Measurements from ENCODE around the gene TMPRSS3.

Gene TMPRSS3

DNA sequence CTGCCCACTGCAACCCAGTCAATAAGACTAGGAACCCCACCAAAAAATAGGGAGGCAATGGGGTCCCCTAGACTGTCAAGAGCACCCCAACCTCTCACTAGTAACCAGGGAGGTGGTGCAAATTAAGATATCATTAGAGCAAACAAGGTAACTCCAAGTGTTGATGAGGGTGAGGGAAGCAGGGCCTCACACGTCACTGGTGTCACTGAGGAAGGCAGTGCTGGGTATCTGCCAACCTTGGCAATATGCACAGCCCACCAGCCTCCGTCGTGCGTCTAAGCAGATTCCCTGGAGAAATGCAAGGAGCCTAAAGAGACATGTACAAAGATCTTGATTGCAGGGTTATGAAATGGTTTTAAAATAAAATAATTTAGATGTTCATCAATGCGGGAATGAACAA is 11.6 kb upstream of the TMPRSS3 start:
- DNase-seq (ENCODE audit: low read depth), result no peak

DNA sequence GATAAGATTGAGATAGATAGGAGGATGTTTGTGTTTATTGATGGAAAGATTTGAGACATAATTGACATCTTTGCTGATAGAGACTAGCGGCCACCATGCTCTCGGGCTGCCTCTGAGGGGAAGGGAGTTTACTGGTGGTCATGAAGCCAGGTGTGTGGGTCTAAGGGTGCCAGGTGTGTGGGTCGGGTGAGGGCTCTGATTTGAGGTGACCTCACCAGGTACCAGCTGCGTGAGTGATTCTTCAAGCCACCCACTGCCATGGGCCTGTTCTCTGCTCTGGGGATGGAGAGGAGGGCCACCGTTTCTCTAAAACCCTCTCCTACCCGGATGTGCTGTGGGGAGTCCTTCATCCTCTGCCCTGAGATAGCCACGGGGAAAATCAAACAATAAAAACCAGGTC is 11.0 kb upstream of the TMPRSS3 start:
- no peak for DNase-seq (ENCODE audit: low read depth)

DNA sequence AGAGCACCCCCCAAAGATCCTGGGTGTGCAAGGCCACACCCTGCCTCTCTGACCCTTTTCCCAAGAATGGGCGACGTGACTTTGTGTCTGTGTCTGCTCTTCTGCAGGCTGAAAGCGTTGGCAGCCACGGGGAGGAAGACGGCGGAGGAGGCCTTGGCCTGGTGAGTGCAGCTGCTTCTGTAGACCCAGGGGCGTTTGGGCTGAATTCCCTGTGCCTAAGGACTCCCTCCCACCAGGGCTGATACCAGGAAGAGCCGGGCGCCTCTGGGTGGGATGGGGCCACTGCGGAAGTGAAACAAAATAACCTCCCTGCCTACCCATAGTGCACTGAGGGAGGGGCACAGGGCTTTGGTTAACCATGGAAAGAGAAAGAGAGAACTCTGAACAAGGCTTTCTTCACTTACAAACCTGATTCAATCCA is 10.4 kb upstream of the TMPRSS3 start:
- DNase-seq (ENCODE audit: low read depth), result no peak

DNA sequence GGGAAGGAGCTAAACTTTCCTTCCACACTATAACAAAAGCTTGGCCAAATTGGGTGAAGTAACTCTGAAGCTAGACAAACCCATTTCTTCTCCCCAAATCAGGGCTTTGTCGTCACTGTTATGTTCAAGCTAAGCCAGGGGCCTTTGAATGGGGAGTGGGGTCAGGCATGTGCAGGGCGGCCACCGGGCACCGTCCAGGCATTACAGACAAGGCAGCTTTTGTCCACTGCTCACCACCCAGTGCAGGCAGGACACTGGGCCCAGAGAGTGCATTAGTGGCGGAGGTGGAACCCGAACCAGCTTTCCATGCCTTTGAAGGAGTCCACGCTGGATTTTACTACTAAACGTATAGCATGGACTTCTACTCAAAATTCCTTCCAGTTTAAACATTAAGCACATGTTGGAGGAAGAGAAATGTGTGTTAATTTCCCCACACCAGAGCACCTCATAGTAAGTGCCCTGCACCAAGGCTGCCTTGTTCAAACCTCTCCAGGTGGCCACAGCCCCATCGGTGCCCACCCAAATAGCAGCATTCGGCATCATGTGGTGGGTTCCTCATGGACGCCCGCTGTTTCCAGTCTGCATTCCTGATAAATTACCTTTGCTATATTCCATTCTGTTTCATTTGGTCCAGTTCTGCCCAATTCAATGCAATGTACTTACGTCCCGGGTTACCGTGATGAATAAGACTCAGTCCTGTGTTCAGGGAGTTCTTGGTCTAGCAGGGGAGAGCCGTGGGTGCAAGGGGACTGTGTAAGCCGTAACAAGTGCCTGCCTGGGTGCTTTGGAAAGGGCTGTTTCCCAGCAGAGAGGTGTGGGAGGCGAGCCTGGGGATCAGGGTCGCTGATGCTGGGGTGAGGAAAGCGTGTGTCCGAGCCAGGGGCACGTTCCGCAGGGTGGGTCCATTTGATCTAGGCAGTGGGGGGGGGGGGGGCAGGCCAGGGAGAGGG is 9.5 kb upstream of the TMPRSS3 start:
- DNase-seq (ENCODE audit: low read depth), result no peak

DNA sequence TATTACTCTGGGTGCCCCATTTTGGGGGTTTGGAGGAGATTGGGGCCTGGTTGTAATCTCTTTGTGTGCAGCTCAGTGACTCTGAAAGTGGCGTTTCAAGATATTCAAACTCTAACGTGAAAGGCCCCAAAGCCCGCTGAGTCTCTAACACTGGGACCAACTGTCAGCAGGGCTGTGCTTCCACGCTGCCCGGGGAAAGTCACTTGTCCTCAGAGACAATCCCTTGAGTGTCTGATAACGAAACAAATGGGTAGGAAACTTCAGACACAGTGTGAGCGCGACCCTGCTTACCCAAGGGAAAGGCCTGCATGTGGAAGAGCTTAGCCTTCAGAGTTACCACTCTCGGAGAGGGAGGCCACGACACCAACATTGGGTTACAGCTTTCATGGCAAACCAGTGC is 8.7 kb upstream of the TMPRSS3 start:
- DNase-seq (ENCODE audit: low read depth), result no peak

DNA sequence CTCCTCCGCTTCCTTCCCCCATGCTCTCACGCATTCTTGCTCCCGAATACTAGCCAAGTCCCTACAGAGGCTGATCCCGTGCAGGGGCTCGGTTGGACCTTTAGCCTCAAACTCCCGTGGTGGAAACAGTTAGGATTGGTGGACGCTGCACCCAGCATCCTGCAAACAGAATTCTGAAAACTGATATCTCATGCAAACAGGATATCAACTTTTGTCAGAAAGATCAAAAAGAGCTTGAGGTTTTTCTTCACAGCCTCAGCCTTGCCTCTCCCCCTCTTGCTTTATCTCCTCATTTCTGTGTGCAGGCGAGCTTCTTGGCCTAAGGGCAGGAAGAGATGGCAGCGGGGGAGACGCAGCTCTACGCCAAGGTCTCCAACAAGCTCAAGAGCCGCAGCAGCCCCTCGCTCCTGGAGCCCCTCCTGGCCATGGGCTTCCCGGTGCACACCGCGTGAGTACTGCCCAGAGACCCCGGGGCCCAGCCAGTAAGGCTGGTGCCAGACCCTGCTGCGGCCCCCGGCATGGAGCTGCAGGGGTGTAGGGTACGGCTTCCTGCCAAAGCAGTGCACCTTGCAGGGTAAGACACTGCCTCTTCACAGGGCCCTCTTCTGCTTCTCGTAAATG is 7.9 kb upstream of the TMPRSS3 start, which contains the start of gene UBASH3A:
Gene UBASH3A (plus strand): TSS at position 292 of the 621 bp plus-strand sequence. CDS start 44 bp downstream, at position 336.
- no peak for DNase-seq (ENCODE audit: low read depth)

DNA sequence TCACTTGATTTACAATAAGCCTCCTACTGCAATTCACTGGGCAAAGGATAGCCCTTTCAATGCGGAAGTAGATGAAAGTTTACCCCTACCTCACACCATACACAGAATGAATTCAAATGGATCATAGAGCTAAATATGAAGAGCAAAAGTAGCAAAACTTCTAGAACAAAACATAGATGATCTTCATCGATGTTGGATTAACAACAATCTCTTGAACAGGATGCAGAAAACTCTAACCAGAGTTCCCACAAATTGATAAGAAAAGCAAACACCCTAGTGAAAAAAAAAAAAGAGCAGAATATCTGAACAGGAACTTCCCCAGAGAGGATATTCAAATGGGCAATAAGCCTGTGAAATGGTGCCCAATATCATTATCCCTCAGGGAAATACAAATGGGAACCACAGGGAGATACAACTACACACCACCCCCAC is 6.0 kb upstream of the TMPRSS3 start:
- no peak for DNase-seq (ENCODE audit: low read depth)

DNA sequence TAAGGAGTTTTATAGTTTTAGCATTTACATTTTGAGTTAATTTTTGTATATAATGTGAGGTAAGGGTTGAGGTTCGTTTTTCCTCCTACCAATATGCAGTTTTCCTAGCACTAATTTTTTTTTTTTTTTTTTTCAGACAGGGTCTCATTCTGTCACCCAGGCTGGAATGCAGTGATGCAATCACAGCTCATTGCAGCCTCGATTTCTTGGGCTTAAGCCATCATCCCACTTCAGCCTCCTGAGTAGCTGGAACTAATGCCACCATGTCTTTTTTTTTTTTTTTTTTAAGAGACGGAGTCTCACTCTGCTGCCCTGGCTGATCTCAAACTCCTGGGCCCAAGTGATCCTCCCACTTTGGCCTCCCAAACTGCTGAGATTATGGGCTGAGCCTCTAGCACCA is 5.3 kb upstream of the TMPRSS3 start:
- DNase-seq (ENCODE audit: low read depth), result no peak

DNA sequence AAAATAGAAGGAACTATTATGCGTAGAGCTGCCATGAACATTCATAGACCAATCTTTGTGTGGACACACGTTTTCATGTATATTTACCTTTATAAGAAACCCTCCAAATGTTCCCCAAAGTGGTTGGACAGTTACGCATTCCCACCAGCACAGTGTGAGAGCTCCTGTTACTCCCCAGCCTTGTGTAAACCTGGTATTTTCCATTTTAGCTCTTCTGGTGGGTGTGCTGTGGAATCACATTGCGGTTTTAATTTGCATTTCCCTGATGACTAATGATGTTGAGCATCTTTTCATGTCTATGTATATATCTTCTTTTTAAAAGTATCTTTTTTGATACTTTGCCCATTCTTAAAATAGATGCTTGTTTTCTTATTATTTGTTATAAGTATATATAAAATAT is 4.7 kb upstream of the TMPRSS3 start:
- DNase-seq (ENCODE audit: low read depth), result no peak

DNA sequence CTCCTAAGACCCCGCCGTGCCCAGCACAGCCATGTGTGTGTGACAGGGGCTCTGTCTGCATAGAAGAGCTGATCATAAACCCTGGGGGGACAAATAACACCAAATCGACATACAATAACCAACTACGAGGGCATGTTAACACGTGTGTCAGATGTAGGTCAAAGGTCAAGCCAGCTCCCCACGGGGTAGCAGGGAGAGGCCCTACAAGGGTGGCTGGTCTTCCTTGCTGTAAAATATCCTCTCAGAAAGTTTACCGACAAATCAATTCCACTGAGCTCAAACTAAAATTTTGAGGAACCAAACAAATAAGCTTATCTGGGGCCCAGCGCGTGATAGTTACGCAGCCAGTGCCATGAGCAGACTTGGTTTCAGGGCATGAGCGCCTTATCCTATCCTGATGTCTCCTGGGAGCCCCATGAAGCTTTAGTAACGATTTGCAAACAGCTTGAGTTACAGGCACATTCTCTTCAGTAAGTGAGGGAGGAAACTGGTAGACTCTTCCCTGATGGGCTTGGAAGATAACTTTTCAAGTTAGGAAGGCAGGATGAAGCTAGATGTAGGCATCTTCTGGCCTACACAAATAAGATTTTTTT is 2.7 kb upstream of the TMPRSS3 start:
- DNase-seq (ENCODE audit: low read depth), result no peak

DNA sequence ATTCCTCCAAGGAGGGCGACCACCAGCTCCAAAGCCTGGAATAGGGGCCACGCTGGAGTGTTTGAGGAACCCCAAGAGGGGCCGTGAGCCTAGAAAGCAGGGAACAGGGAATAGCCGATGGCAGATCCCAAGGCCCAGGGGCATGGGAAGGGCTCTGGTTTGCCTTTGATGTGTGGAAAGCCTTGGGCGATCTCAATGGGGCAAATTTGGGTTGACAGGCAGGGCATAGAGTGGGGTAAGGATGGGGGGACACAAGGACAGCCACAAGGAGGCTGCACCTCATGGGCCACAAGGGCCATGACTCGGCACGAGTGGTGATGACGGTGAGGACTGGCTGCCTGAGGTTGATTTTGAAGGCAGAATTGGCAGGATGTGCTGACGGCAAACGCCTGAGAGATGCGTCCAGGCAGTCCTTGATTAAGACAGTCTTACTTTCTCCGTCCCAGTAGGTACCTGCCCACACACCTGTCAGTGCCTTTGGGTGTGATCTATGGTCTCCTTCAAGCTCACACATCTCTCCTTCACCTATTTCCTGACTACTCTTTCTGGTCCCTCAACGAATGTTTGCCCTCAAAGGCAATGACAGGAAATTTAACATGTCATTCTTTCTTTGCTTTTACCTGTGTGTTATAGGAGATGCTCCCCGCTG is 2.0 kb upstream of the TMPRSS3 start:
- DNase-seq (ENCODE audit: low read depth), result no peak

DNA sequence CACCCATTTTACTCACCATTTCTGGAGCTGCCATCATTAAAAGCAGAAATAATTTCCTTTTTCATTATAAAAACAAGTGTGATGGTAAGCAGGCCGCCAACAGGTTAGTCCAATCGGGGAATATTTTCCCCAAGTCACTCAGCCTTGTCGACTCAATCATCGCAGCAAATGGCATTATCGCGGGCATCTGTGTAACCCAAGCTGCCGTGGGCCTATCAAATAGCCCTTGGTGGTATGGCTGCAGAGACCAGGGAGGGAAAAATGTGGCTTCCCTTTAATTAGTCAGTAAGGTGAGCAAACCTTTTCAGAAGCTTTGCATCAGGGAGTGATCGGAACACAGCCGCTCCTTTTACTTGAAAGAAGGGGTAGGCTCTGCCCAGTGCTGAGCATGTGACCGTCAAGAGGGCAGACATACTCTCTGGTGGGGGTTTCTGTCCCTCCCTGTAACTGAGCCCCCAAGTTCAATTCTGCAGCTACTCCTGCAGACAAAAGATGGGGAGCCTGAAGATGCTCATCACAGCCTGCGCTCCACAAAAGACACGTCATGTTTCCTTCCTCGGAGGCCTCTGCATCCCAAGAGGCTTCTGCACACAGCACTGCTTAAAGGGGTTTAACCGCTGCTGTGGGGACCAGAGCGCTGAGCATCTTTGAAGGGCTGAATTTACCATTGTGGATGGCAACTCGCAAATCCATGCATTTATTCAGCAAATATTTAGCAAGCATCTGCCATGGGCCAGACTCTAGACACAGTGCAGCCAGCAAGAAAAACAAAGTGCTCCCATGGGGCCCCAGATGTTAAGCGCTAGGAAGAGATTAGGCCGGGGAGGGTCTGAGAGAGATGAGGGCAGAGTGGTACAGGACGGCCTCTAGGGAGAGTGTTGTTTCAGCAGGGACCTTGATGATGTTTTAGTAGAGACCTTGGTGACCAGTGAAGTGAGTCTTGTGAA is 1.2 kb upstream of the TMPRSS3 start:
- DNase-seq (ENCODE audit: low read depth), result no peak

DNA sequence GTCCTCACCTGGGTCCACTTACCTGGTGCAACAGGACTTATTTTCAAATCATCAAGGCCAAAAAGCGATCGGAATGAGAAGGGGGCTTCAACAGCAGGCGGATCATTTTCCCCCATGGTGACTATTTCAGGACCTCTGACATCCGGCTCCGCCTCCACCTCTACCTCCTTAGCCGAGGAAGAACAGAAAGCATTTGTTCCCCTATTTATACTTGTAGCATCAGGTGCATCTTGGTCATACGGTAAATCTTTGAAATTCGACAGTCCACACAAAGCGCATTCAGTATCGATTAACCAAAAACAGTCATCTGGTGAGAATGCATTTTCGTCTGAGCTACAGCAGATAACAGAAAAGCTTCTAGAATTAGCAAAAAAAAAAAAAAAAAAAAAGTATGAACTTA is 550 bp downstream of the TMPRSS3 start:
- DNase-seq (ENCODE audit: low read depth), result no peak

DNA sequence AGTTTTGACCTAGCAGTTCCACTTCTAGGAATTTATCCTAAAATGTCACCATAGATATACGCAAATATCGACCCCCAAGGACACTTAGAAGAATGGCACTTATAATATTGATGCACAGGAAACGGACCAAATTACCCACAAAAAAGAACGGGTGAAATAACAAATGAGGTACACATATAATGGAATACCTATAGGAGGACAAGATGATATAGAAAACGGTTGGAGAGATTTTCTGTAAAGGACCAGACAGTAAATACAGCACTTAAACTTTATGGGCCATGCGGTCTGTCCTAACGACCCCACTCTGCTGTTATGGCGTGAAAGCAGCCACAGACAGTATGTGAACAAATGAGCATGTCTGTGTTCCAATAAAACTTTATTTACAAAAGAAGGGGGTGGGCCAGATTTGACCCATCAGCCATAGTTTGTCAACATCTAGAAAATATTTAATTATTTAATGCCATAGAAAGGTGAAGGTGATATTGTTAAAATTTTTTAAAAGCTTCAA is 2.4 kb downstream of the TMPRSS3 start:
- no peak for DNase-seq (ENCODE audit: low read depth)

DNA sequence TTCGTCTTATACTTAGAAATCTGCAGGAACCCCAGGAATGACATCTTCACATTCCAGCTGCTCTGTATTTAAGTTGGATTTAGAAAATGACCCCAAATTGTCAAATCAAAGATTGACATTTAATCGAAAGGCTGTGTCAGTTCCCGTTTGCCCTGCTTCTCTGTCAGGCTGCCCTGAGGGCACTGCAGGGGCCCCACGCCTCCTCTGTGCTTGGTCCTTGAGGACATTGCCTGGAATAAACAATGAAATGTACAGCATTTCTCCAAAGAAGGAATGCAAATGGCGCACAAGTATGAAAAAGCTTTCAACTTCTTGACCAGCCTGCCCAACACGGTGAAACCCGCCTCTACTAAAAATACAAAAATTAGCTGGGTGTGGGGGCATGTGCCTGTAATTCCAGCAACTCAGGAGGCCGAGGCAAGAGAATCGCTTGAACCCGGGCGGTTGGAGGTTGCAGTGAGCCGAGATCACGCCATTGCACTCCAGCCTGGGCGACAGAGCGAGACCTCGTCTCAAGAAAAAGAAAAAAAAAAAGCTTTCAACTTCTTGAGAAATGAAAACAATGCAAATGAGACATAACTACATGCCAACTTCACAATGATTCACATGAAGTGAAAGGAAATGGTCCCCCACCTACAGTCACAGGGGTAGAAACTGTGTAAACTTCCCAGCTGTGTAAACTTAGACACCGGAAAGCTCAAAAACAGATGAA is 3.0 kb downstream of the TMPRSS3 start:
- DNase-seq (ENCODE audit: low read depth), result no peak

DNA sequence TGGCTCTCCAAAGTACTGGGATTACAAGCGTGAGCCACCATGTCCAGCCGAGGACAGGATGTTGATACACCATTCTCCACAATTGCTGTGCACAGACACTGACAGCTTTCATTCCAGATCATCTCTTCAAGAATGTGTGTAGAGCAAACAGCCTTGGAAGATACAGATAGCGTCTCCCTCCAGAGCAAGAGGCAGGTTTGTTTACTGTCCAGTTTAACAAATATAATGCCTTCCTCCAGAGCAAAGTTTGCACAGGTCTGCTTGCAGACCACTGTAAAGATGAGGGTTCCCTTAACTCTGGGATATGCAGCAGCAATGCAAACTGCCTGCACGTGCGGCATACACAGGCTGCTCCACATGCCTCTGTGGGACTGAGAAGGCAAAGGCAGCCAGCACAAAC is 4.6 kb downstream of the TMPRSS3 start:
- DNase-seq (ENCODE audit: low read depth), result no peak

DNA sequence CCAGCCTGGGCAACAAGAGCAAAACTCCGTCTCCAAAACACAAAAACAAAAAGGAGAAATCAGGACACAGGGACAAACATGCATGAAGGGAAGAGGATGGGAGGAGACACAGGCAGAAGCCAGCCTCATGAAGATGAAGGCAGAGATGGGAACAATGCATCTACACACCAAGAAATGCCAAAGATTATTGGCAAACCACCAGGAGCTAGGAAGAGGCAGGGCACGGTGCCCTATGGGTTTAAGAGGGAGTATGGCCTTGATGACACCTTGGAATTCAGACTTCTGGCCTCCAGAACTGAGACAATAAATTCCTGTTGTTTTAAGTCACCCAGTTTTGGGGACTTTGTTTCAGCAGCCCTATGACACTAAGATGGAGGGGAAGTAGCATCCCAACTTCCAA is 5.2 kb downstream of the TMPRSS3 start:
- no peak for DNase-seq (ENCODE audit: low read depth)

DNA sequence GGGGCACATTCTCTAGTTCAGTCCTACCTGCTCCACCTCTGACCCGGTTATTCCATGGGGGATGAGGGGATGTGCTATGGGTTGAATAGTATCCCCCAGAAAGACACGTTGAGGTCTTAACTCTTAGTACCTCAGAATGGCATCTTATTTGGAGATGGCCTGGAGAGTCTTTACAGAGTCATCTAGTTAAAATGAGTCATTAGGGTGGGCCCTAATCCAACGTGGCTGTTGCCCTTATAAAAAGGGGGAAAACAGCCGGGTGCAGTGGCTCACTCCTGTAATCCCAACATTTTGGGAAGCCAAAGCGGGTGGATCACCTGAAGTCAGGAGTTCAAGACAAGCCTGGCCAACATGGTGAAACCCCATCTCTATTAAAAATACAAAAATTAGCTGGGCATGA is 5.7 kb downstream of the TMPRSS3 start:
- no peak for DNase-seq (ENCODE audit: low read depth)

DNA sequence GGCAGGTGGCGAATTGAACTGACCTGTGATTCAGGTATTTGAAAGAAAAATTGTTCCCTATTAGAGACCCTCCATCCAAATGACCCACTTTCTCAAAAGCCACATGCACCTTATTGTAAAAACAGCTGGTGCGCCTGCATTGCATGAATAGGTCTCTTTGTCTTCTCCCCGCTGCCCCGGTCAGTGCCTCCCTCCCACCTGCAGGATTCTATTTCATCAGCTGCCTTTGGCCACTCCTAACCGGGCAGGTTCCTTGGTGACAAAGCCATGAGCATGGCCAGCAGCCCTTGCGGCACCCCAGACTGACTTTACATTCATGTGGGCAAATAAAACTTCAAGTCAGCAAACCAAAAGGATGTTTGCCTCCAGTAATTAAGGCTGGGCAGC is 6.4 kb downstream of the TMPRSS3 start:
- no peak for DNase-seq (ENCODE audit: low read depth)

DNA sequence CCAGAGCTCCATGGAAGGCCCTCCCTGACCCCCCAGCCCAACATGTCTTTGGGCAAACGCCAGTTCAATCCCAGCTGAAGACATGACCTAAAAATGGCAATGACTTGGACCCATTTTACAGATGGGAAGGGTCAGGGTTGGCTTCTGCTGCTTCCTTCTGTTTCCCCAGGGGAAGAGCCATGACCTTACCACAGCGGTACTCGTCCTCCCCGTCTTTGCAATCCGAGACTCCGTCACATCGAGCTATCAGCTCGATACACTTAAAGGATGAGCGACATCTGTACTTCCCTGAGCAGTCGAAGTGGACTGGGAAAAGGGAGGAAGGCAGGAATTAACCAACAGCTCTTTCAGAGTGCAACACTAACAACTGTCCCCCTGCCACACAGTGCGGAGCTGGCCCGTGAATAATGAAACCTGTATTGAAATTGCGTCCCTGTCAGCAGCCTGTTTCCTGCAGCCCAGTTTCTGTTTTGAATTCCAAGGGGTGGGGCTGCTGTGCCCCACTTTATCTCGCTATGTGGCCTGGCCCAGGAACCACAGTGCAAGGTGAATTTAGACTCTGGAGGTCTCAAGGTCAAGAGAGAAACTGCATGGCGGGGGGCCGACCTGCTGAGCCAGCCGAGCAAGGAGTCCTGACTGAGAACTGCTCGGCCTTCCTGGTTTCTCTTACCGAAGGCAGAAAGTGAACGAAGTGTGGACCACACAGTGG is 7.0 kb downstream of the TMPRSS3 start:
- DNase-seq (ENCODE audit: low read depth), result no peak
